ENCODE measurements around the gene APEH. TPM values are rescaled to one million over a fixed set of nuclear protein-coding genes. Genes with fewer than 3 reads are reported as not detected.
A peak's percentile ranks its signal among the peaks of the same experiment; 100 is the strongest.

The APEH gene
- total and polyA plus RNA-seq, 2 of the 13 experiments (the other 11 are each of a cell fraction or from before 2014, with no cell fraction given): 116 to 130 TPM

DNA sequence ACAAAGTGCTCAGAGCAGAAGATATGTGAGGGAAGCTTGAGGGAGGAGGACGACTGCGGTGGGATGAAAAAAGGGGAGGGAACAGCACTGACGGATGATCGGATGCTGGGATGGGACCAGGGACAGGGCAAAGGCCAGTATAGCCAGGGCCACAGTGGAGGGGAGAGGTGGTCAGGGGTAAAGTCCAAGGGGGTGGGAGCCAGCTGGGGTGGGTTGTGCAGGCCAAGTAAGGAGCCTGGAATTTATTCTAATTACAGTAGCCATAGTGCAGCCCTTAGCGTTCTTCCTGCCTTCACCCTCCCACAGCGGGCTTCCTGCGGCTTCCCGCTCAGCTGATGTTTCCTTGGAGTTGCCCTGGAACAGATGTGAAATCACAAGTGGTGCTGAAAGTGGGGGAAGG, 7.6 kb upstream of the APEH start (continued):
- TF ChIP-seq, protein P1, sequence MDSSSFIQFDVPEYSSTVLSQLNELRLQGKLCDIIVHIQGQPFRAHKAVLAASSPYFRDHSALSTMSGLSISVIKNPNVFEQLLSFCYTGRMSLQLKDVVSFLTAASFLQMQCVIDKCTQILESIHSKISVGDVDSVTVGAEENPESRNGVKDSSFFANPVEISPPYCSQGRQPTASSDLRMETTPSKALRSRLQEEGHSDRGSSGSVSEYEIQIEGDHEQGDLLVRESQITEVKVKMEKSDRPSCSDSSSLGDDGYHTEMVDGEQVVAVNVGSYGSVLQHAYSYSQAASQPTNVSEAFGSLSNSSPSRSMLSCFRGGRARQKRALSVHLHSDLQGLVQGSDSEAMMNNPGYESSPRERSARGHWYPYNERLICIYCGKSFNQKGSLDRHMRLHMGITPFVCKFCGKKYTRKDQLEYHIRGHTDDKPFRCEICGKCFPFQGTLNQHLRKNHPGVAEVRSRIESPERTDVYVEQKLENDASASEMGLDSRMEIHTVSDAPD (CRISPR knock-in tag; IDR thresholded peaks at IDR 0.05): no peak
- TF ChIP-seq, protein P2, sequence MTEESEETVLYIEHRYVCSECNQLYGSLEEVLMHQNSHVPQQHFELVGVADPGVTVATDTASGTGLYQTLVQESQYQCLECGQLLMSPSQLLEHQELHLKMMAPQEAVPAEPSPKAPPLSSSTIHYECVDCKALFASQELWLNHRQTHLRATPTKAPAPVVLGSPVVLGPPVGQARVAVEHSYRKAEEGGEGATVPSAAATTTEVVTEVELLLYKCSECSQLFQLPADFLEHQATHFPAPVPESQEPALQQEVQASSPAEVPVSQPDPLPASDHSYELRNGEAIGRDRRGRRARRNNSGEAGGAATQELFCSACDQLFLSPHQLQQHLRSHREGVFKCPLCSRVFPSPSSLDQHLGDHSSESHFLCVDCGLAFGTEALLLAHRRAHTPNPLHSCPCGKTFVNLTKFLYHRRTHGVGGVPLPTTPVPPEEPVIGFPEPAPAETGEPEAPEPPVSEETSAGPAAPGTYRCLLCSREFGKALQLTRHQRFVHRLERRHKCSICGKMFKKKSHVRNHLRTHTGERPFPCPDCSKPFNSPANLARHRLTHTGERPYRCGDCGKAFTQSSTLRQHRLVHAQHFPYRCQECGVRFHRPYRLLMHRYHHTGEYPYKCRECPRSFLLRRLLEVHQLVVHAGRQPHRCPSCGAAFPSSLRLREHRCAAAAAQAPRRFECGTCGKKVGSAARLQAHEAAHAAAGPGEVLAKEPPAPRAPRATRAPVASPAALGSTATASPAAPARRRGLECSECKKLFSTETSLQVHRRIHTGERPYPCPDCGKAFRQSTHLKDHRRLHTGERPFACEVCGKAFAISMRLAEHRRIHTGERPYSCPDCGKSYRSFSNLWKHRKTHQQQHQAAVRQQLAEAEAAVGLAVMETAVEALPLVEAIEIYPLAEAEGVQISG (CRISPR knock-in tag; IDR thresholded peaks at IDR 0.05): no peak
- TF ChIP-seq ZFX (CRISPR knock-in tag; IDR thresholded peaks at IDR 0.05; ENCODE audit: low read depth) (no peak), MBNL3 (CRISPR knock-in tag; conservative IDR thresholded peaks at IDR 0.05) (no peak), YEATS2 (CRISPR knock-in tag; IDR thresholded peaks at IDR 0.05; ENCODE audit: borderline replicate concordance) (no peak), FOSL2 (CRISPR knock-in tag; IDR thresholded peaks at IDR 0.05) (peak; percentile 35; the same call in 1 of the 2 replicates), KLF15 (CRISPR knock-in tag; IDR thresholded peaks at IDR 0.05; ENCODE audit: borderline replicate concordance) (no peak), THYN1 (CRISPR knock-in tag; IDR thresholded peaks at IDR 0.05; ENCODE audit: borderline replicate concordance, low read depth) (no peak), ZNF816 (CRISPR knock-in tag; IDR thresholded peaks at IDR 0.05; ENCODE audit: borderline replicate concordance) (no peak), SP4 (CRISPR knock-in tag; IDR thresholded peaks at IDR 0.05) (no peak), ATF1 (CRISPR knock-in tag; IDR thresholded peaks at IDR 0.05) (no peak), NCOA5 (CRISPR knock-in tag; IDR thresholded peaks at IDR 0.05) (no peak), MAZ (IDR thresholded peaks at IDR 0.05; ENCODE audit: borderline replicate concordance, low read depth, low read length) (peak; percentile 56; the same call in 1 of the 2 replicates), MAZ (CRISPR knock-in tag; IDR thresholded peaks at IDR 0.05; ENCODE audit: low read depth) (peak; percentile 36; the same call in 1 of the 2 replicates), NFIC (IDR thresholded peaks at IDR 0.05; ENCODE audit: low read length) (no peak)
- TF ChIP-seq, protein P3, sequence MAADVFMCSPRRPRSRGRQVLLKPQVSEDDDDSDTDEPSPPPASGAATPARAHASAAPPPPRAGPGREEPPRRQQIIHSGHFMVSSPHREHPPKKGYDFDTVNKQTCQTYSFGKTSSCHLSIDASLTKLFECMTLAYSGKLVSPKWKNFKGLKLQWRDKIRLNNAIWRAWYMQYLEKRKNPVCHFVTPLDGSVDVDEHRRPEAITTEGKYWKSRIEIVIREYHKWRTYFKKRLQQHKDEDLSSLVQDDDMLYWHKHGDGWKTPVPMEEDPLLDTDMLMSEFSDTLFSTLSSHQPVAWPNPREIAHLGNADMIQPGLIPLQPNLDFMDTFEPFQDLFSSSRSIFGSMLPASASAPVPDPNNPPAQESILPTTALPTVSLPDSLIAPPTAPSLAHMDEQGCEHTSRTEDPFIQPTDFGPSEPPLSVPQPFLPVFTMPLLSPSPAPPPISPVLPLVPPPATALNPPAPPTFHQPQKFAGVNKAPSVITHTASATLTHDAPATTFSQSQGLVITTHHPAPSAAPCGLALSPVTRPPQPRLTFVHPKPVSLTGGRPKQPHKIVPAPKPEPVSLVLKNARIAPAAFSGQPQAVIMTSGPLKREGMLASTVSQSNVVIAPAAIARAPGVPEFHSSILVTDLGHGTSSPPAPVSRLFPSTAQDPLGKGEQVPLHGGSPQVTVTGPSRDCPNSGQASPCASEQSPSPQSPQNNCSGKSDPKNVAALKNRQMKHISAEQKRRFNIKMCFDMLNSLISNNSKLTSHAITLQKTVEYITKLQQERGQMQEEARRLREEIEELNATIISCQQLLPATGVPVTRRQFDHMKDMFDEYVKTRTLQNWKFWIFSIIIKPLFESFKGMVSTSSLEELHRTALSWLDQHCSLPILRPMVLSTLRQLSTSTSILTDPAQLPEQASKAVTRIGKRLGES (CRISPR knock-in tag; IDR thresholded peaks at IDR 0.05; ENCODE audit: borderline replicate concordance): no peak
- TF ChIP-seq, protein P4, sequence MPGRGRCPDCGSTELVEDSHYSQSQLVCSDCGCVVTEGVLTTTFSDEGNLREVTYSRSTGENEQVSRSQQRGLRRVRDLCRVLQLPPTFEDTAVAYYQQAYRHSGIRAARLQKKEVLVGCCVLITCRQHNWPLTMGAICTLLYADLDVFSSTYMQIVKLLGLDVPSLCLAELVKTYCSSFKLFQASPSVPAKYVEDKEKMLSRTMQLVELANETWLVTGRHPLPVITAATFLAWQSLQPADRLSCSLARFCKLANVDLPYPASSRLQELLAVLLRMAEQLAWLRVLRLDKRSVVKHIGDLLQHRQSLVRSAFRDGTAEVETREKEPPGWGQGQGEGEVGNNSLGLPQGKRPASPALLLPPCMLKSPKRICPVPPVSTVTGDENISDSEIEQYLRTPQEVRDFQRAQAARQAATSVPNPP (CRISPR knock-in tag; IDR thresholded peaks at IDR 0.05): no peak
- TF ChIP-seq, protein P5, sequence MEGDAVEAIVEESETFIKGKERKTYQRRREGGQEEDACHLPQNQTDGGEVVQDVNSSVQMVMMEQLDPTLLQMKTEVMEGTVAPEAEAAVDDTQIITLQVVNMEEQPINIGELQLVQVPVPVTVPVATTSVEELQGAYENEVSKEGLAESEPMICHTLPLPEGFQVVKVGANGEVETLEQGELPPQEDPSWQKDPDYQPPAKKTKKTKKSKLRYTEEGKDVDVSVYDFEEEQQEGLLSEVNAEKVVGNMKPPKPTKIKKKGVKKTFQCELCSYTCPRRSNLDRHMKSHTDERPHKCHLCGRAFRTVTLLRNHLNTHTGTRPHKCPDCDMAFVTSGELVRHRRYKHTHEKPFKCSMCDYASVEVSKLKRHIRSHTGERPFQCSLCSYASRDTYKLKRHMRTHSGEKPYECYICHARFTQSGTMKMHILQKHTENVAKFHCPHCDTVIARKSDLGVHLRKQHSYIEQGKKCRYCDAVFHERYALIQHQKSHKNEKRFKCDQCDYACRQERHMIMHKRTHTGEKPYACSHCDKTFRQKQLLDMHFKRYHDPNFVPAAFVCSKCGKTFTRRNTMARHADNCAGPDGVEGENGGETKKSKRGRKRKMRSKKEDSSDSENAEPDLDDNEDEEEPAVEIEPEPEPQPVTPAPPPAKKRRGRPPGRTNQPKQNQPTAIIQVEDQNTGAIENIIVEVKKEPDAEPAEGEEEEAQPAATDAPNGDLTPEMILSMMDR (CRISPR knock-in tag; IDR thresholded peaks at IDR 0.05): 0 out of 2 replicates have a peak, but pooled peaks have one; percentile 14
- TF ChIP-seq, protein P6, sequence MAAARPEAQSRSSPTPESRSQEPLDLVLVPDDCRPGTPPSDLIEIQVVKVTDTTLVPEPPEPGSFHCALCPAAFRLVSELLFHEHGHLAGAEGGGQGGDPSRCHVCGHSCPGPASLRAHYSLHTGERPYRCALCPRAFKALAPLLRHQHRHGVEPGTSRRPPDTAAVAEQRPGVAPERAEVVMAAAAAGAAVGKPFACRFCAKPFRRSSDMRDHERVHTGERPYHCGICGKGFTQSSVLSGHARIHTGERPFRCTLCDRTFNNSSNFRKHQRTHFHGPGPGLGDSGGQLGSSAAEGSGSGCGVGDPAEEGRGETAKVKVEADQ (CRISPR knock-in tag; IDR thresholded peaks at IDR 0.05; ENCODE audit: borderline replicate concordance): no peak
